Stimulated activated CD8-positive, alpha-beta memory T cell treated with anti-CD3 and anti-CD28 coated beads, Interleukin-7, amount 100 ng/mL, for 4 hours (primary cell): Measurements from ENCODE around the gene PLA2G4F.

Experiments used
- DNase-seq, 2 donors: peaks; one replicate each; pipeline ENCODE4 v3.0.0-alpha.2; 2020; ENCODE audit warnings: low read depth in 2 of 2

PLA2G4F gene

DNA sequence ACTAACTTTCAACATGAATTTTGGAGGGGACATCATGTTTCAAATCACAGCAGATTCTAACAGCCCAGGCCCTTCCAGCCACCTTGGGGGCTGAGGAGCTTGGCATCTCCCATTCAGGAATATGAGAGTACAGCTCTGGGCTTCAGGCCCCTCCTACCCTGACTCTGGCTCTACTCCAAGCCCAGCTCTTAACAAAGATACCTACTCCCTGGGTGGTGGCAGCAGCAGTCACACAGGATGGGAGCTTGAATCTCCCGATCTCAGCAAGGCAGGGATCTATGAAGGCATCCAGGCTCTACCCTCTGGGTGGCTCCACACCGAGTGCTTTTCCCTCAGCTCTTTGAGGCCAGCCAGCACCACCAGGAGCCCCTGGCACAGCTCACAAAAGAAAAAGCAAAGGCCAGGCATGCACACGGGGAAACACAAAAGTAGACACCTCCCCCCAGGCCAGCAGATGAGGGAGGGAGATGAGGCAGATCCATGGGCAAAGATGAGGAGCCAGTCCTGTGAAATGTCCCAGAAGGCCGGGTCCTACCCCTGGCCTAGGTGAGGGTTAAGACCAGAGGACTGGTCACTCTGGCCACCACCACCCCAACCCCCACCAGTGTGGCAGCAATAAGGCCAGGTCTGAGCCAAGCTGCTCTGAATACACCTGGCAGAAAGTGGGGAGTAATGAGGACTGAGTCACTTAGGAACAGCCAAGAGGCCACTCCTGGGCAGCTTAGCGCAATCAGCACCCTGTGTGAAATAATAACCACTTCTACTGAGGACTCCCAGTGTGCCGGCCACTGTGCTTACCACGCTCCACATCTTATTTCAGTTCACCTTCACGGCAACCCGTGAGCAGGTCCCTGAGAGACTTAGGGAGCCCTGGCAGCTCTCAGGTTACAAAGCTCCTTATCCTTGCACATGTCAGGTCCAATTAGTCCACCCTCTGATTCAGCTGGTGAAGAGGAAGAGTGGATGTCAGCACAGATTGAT is 24.3 kb downstream of the PLA2G4F start:
- DNase-seq: no peak

DNA sequence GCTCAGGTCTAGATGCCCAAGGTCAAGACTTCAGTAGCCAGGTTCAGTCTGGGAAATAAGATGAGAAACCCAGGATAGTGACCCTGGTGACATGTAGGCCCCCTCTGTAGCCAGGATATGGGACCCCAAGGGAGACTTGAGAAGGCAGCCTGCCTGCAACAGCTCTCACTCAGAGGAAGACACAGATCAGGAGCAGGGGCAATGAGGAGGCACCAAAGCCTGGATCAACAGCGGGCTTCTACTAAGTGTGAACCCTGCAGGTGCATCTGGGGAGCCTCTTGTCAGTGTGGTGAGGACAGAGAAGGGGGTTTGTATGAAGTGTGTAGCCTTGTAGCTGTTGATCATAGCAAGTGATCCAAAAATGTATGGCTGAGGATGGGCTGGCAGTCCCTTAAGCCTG is 25.4 kb downstream of the PLA2G4F start:
- no peak for DNase-seq

DNA sequence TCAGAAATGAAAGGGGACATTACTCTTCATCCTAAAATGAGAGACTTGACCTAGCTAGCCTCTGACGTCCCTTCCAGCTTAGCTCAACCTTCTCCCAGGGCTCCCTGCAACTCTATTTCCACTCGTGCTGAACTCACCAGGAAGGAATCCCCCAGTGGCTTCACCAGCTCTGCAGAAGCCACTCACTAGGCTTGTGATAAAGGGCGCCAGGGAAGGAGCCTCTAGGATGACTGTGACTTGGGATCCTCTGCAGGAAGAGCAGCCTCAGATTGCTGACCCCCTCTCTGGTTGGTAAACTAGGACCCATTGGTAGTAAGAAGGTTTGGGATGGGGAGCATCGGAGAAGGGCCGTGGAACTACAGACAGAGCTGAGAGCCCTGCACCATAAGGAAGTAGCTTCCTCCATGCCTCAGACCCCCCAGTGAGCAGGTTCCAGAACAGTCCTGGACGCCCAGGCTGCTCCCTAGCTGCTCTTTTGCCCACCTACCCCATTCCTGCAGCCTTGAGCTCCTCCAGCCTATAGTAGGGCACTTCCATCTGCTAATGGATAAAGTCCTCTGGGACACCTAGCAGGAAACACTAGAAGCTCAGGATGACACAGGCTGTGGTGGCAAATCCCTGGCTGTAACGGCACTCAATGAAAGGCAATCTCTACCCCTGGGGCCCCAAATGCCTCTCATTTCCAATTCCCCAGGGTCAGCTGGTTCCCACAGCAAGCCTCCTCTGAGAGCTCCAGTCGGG is 26.0 kb downstream of the PLA2G4F start:
- DNase-seq: no peak

DNA sequence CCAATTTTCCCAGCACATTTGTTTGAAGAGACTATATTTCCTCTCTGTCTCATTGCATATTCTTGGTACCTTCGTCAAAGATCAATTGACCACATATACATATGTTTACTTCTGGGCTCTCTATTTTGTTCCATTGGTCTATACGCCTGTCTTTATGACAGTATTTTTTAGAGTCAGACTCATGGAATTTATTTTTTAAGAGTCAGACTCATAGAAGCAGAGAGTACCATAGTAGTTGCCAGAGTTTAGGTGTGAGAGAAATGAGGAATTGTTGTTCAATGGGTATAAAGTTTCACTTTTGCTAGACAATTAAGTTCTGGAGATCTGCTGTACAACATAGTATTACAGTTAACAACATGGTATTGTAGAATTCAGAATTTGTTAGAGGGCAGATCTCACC is 27.1 kb downstream of the PLA2G4F start:
- no peak for DNase-seq

DNA sequence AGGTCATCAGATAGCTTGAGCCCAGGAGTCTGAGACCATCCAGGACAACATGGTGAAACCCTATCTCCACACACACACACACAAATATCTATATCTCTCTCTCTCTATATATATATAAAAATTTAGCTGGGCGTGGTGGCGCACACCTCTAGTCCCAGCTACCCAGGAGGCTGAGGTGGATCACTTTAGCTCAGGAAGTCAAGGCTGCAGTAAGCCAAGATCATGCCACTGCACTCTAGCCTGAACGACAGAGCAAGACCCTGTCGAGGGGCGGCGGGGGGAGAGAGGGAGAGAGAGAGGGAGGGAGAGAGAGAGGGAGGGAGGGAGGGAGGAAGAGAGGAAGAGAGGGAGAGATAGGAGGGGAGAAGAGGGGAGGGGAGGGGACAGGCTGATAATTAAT is 28.0 kb downstream of the PLA2G4F start:
- DNase-seq: no peak

DNA sequence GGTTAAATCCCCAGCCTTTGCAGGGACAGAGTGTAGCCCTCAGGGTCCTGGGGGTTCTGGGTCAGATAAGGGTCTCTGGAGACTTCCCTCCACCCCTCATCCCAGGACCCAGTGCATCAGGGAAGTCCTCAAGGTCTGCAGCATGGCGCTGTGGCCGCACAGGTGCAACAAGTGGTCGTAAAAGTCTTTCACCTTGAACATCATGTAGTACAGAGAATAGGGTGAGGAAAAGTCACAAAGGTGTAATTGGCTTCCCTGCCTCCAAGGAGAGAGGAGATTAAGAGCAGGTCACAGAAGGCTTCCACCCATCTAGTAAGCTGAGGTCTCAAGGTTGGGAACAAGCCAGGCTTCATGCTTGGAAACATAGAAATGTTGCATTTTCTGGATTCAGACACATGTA is 32.9 kb downstream of the PLA2G4F start:
- DNase-seq: no peak

DNA sequence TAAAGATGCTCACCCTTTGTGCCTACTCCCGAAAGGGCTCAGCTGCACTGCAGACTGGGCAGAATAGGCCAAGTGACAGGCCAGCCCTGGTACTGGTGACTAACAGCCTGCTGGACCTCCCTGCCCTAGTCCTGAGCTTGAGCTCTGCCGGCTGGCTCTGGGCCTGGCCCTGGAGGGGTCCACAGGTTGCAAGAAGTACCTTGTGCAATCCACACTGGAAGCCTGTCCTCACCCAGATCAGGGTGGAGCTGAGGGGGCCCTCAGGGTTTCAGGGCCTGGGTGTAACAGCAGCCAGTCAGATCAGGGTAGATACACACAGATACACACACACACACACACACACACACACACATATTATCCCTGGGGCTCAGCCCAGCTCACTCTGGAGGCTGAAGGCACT is 34.8 kb downstream of the PLA2G4F start:
- no peak for DNase-seq

DNA sequence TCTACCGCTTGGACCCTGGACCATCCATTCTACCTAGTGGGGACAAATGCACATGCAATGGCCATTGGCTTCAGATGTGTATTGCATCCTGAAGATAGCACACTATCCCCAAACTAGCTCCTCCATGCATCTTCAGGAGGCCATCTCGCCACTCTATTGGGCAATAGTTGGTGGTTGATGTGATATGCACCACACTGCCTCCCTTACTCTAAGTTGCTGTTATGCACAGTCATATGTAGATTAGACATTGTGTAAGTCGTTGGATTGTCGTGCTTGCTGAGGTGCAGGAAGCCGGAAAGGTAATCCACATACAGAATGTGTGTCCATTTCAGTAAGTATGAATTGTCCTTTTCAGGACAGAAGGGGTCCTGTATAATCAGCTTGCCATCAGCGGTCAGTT is 35.4 kb downstream of the PLA2G4F start:
- no peak for DNase-seq

DNA sequence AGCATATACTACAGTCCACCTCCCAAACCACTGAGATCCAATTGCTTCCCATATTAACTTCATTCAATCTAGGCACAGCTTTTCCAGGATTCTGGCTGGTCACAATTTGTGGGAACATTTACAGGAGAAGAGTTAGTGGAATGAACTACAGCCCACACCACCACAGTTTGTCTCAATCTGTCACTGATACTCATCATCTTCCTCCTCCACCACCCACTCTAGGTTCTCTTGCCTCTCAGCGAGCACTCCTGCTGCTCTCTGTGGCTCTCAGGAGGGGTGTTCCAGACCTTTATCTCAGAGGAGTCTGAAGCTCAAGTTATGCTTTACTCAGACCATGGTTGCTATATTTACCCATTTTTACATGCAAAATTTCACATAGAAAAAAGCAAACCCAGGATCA is 36.2 kb downstream of the PLA2G4F start:
- DNase-seq: no peak

DNA sequence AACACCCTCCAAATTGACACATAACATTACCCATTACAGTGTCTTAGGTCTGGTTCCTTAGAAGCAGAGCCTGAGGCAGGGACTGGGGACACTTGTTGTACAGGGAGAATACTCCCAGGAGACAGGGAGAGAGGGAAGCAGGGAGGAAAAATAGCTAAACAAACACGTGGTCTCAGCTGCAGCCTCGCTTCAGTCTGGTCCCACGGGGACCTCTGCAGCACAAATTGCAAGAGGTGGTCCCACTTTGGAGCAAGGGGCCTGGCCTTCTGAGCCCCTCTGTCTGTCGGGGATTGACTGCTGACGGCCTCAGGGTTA is 37.0 kb downstream of the PLA2G4F start:
- DNase-seq: no peak

DNA sequence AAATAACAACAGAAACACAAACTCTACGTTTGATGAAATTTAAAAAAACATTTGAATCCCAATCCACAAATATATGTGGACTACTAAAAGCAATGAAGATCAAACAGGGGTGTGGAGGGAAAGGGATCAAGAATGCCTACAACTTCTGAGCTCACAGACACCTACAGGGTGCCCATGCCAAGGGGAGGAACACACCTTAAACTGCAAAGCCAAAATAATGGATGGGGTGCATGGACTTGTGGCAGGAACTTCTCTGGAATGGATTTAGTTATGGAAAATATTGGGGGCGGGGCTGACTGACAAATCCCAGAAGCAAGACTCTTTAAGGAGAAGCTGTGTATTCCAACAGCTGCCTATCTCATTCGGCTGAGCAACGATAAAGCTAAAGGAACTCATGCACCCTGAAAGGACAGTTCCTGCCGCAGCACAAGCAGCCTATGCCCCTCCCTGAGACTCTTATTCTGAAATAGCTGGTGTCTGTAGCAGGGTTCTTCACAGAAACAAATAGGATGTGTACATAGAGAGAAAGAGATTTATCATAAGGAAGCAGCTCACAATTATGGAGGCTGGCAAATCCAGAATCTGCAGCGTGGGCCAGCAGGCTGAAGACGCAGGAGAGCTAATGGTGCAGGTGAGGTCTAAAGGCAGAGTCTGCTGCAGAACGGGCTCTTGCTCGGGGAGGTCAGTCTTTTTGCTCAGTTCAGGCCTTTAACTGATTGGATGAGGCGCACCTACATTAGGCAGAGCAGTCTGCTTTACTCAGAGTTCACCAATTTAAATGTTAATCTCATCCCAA is 37.6 kb downstream of the PLA2G4F start:
- DNase-seq: no peak

DNA sequence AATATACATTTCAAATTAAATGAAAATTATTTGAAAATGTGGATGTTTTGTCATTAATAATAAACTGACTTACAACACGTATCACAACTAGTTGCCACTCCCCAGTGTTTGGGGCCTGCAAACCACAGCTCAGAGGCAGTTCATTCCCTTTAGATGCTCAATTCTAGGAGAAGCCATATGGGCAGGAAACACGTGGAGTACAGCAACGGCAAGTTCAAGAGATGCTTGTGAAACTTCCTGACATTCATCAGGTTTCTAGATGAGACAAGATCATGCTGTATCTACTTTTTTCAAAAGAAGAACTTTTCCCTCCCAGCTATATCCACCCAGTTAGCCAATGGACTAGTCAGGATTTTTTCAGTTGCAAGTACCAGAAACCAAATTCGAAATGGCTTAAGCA is 44.5 kb downstream of the PLA2G4F start:
- DNase-seq: no peak

DNA sequence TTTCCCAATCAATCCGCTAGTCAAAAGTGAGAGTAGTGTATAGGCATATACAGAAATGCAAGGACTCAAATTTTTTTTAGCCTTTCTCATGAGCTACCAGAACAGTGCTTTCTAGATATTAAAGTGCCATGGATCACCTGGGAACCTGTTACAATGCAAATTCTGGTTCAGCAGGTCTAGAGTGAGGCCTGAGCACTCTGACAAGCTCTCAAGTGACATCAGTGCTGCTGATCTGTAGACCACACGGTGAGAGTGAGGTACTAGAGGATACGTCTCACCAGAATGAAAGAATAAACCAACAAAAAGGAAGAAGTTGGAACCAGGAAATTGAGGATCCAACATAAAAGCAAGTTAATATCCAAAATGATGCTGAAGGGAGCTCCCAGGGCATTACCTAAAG is 46.1 kb downstream of the PLA2G4F start:
- DNase-seq: no peak

DNA sequence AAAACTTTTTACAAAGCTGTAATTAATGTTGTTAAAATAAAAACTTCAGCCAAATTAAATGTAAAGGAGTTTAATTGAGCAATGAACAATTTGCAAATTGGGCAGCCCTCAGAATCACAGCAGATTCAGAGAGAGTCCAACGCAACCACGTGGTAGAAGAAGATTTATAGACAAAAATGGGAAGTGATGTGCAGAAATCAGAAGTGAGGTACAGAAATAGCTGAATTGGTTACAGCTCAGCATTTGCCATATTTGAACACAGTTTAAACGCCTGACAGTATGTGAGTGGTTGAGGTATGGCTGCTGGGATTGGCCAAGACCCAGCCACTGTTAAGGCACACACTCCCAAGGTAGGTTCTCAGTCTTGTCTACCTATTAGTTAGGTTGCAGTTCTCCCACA is 47.6 kb downstream of the PLA2G4F start:
- DNase-seq: no peak

DNA sequence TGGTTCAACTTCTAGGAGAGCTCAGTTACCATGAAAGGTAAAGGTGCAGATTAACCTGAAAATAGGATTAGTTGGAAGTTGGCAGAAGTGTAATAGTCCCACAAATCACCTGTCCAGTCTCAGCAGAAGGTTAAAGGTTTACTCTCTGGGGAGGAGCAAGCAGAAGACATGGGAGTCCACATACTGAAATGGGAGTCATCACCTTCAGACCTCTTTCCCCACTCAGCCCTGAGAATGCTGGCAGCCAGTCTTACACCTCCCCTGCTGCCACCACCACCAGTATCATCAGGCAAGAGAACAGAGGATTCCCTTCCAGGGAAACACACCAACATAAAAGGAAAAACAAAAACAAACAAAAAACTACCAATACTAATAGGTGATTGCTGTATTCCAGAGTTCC is 48.2 kb downstream of the PLA2G4F start:
- no peak for DNase-seq

DNA sequence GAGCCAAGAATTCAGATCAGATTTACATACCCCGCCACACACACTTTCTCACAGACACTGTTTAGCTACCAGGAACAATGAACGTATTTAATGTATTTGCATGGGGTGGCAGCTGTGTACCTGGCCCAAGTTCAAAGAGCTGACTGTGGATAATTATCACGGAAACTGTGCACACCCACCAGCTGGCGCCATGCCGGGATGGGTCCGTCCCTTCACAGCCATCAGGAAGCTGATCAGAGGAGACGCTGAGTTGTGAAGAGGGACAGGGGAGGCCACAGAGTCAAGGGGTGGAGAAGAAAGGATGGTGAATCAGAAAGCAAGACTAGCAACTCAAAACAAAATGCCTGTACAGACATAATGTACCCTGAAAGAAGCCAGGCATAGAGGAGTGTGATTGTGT is 49.0 kb downstream of the PLA2G4F start:
- no peak for DNase-seq

DNA sequence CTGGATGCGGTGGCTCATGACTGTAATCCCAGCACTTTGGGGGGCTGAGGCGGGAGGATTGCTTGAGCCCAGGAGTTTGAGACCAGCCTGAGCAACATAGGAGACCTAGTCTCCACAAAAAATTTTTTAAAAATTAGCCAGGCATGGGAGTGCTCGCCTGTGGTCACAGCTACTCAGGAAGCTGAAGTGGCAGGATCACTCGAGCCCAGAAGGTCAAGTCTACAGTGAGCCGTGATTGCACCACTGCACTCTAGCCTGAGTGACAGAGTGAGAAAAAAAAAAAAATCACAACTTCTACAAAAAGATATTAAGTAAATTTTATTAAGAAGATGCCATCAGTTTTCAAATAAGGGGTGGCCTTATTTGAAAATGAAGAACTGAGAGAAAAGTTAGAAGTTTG is 50.1 kb downstream of the PLA2G4F start:
- DNase-seq: no peak

DNA sequence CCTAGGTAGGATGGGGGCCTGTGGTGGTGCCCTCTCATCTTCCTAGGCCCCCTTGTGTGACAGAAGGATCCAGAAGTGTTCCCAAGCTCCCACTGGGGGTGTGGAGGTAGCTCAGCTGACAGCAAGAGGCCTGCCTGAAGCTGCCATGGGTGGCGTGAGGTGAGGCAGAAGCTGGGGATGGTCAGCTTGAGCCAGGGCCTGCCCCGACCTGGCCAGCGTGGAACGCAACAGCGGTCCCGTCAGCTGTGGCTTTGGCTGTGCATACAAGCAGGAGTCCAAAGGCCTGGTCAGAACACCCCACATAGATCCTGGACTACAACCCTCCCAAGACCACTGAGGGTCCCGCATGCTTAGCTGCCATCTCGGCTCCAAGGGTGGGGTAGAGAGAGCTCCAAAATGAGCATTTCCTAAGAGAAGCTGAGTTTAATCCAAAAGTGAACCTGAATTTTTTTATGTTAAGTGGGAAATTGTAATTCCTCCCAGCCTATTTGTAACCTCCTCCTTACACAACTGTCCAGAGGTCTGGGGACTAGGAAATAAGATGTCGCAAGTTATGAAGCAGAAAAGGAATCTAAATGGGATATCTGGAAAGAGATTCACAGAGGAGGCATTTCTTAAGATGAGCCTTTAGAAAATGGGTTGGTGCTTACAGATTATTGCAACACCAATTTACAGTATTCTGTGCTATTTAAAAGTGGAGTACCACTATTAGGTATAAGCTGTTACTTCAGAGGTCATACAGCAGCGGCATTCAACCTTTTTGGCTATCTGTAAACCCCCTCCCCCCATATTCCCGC is 52.1 kb downstream of the PLA2G4F start:
- no peak for DNase-seq

DNA sequence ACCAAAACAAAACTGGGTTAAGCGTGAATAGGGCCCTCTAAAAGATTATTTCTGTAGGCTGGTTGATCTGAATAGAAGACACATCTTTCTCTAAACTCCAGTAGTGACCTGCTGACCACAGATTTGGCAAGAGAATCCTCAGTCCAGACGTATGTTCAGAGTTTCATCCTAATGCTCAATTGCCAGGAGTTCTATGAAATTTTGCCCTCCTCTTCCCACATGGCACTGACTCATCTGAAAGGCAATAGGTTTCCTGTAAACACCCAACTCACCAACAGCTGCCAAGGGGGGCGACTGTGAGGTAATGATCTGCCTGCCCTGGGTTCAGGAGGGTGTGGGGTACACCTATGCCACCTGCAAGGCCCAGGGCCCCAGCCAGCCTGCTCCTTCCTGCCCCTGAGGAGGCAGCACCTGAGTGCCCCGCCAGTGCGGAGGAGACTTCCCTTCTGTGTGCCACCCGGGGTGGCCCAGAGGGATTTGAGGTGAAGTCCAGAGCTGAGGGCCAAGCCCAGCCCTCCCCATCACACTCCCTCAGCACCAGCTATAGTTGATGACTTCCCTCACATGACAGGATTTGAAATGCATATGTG is 53.7 kb downstream of the PLA2G4F start:
- no peak for DNase-seq

DNA sequence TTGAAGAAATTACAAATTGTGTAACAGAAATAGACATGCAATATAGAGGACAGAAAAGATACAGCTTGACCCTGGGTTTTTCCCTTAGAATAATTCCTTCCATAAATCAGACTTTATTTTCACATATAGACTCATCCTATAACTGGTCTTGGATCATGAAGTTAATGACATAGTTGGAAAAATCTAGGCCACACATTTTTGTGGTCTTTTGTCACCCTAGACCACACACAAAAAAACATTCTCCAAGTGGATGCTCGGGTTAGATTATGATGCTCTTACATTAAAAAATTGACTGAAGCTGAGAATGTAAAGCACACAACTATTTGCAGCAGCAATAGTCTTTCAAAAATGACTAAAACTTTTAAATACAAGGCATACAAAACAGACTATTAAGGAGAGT is 54.6 kb downstream of the PLA2G4F start:
- DNase-seq: no peak
